GM12874 (cell line): ENCODE measurements around the gene CHRM5.

Source experiments
- CTCF ChIP-seq: IDR thresholded peaks from 2 replicates; pipeline ENCODE4 v1.5.1; 2011; ENCODE audit warnings: low read depth, mild to moderate bottlenecking, control low read depth, low read length, moderate library complexity; ENCODE audit not compliant: insufficient read depth

Gene CHRM5

DNA sequence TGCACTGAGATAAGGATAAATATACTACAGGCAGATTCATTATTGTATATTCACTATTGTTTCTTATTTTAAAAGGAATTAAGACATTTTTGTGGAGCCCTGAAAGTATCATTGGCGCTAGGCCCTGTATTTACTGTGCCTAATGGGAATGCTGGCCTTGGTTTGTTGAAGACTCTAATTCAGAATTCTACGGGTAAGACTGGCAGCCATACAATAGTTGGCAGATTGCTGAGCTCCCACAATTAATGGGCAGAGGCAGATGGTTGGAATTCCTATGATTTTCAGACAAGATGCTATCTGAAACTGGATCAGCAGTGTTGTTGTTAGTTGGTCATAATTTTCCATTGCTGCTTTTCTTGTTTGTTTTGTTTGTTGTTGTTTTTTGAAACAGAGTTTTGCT lies 148.3 kb downstream of the CHRM5 start:
- TF ChIP-seq CTCF: no peak
